Measurements from ENCODE around the gene CDH23.

The CDH23 gene

GRCh38 chr10:71396711-71397295, at the start of gene CDH23:
Gene CDH23, plus strand, starts transcription at chr10:71396920. Its CDS starts 42,912 bp downstream, at chr10:71439832.
- H3K4me3 ChIP-seq (ENCODE audit: control insufficient read depth, low read depth, low read length): no peak within 1 kb of the TSS
- no peak for DNase-seq (ENCODE audit: low read depth)
- TF ChIP-seq CTCF (IDR thresholded peaks at IDR 0.05; ENCODE audit: control insufficient read depth, insufficient read depth, low read depth, low read length, missing control alignments): no peak

GRCh38 chr10:71347587-71348395, 48.9 kb upstream of the CDH23 start:
- no peak overlapping the region for H3K4me3 ChIP-seq (ENCODE audit: control insufficient read depth, low read depth, low read length)
- DNase-seq (ENCODE audit: low read depth): no peak
- TF ChIP-seq CTCF (IDR thresholded peaks at IDR 0.05; ENCODE audit: control insufficient read depth, insufficient read depth, low read depth, low read length, missing control alignments): no peak

GRCh38 chr10:71348850-71349249, 47.9 kb upstream of the CDH23 start:
- no peak overlapping the region for H3K4me3 ChIP-seq (ENCODE audit: control insufficient read depth, low read depth, low read length)
- no peak for DNase-seq (ENCODE audit: low read depth)
- TF ChIP-seq CTCF (IDR thresholded peaks at IDR 0.05; ENCODE audit: control insufficient read depth, insufficient read depth, low read depth, low read length, missing control alignments): no peak

GRCh38 chr10:71349406-71349805, 47.3 kb upstream of the CDH23 start:
- H3K4me3 ChIP-seq (ENCODE audit: control insufficient read depth, low read depth, low read length): no peak overlapping the region
- TF ChIP-seq CTCF (IDR thresholded peaks at IDR 0.05; ENCODE audit: control insufficient read depth, insufficient read depth, low read depth, low read length, missing control alignments): no peak
- DNase-seq (ENCODE audit: low read depth): no peak

GRCh38 chr10:71351087-71351486, 45.6 kb upstream of the CDH23 start:
- H3K4me3 ChIP-seq (ENCODE audit: control insufficient read depth, low read depth, low read length): no peak overlapping the region
- DNase-seq (ENCODE audit: low read depth): no peak
- no peak for TF ChIP-seq CTCF (IDR thresholded peaks at IDR 0.05; ENCODE audit: control insufficient read depth, insufficient read depth, low read depth, low read length, missing control alignments)

- no peak for DNase-seq (ENCODE audit: low read depth)
- TF ChIP-seq CTCF (IDR thresholded peaks at IDR 0.05; ENCODE audit: control insufficient read depth, insufficient read depth, low read depth, low read length, missing control alignments): no peak
Observed at GRCh38 chr10:71351628-71352319, 44.9 kb upstream of the CDH23 start.

More at GRCh38 chr10:71351628-71352319, 44.9 kb upstream of the CDH23 start:
- no peak overlapping the region for H3K4me3 ChIP-seq (ENCODE audit: control insufficient read depth, low read depth, low read length)
